ENCODE measurements around the gene PIK3IP1. TPM values are rescaled to one million over a fixed set of nuclear protein-coding genes. Genes with fewer than 3 reads are reported as not detected.

The PIK3IP1 gene, protein sequence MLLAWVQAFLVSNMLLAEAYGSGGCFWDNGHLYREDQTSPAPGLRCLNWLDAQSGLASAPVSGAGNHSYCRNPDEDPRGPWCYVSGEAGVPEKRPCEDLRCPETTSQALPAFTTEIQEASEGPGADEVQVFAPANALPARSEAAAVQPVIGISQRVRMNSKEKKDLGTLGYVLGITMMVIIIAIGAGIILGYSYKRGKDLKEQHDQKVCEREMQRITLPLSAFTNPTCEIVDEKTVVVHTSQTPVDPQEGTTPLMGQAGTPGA
- total RNA-seq, result 10 to 100 TPM in 1 of 4 donors, 1 to 10 TPM in 3; 3.4 to 11.6 (median 6.3) TPM
- polyA plus RNA-seq, result 10 to 100 TPM in 1 of 3 donors, 1 to 10 TPM in 2; 2.0 to 10.8 (median 8.4) TPM
- long read RNA-seq, donor 1, transcript PIK3IP1-201 (6 exons, 2,467 nt), result major isoform, 14 of 22 reads
- long read RNA-seq, donor 1, partial matches to known transcripts, result 2 of 22 reads
- long read RNA-seq, donor 1, other reads (novel, unspliced or antisense), result 2 of 22 reads
- long read RNA-seq, donor 2, transcript PIK3IP1-201 (6 exons, 2,467 nt), result major isoform, 8 of 12 reads
- long read RNA-seq, donor 2, partial matches to known transcripts, result 3 of 12 reads
- long read RNA-seq, donor 2, other reads (novel, unspliced or antisense), result 0 of 12 reads

DNA sequence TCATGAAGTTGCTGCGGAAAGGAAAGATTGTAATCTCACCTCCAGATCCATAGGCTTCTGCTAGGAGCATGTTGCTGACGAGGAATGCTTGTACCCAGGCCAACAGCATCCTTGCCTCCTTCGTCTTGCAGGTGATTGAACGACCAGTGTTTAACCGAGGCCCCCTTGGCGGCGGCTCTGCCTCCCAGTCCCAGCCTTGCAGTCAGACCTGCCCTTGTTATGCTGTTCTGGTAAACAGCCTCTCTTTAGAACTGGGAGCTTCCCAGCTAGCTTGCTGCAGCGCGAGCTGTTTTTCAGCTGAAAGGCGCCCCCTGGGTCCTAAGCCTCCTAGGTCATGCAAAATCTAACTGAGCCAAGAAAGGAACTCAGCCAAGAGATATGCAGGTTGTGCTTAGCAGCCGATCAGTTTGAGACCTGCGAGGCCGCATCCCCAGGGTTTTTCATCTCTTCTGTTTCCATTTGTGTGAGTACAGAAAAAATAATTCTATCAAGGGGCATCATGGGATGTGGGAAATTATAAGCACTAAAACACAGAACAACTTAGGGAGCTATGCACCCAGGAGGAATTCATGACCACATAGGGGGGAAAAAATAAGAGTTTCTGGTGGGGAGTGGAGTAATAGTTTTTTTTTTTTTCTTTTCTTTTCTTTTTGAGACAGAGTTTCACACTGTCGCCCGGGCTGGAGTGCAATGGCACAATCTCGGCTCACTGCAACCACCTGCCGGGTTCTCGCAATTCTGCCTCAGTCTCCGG is at the start of gene PIK3IP1:
PIK3IP1 (minus strand) TSS at position 253 of the 754 bp plus-strand sequence; CDS start at position 109, 144 bp downstream.
- intact Hi-C loops (cut with DNase I), result loop anchor here in 1 of 2 donors (5.0 kb wide), 1 partner anchor 50 kb away; no protein-coding TSS in a partner anchor
- Histone ChIP-seq H3K36me3 (ENCODE audit: insufficient read depth in 1 of 2, low read depth in 1 of 2) (peaks cover 0 to 24% of the 10 kb centered on the region in 2 donors), H3K27me3 (ENCODE audit: insufficient read depth in 3 of 3, low read length in 2 of 3) (no peaks in the 10 kb centered on the region), H3K27ac (peak within 1 kb of the TSS; percentile 98), H3K9me3 (no peaks in the 10 kb centered on the region), H3K4me3 (peak within 1 kb of the TSS; percentile 87), H3K4me1 (peaks cover 56% of the 10 kb centered on the region)
- ATAC-seq (peak; percentile 50 to 74 (median 65)), DNase-seq (peak; percentile 85 to 93)
- WGBS, 3 donors, result 19 to 28% (median 21%) methylated on average over 19 of the region's 19 CpGs
- TF ChIP-seq, protein P1, sequence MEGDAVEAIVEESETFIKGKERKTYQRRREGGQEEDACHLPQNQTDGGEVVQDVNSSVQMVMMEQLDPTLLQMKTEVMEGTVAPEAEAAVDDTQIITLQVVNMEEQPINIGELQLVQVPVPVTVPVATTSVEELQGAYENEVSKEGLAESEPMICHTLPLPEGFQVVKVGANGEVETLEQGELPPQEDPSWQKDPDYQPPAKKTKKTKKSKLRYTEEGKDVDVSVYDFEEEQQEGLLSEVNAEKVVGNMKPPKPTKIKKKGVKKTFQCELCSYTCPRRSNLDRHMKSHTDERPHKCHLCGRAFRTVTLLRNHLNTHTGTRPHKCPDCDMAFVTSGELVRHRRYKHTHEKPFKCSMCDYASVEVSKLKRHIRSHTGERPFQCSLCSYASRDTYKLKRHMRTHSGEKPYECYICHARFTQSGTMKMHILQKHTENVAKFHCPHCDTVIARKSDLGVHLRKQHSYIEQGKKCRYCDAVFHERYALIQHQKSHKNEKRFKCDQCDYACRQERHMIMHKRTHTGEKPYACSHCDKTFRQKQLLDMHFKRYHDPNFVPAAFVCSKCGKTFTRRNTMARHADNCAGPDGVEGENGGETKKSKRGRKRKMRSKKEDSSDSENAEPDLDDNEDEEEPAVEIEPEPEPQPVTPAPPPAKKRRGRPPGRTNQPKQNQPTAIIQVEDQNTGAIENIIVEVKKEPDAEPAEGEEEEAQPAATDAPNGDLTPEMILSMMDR (IDR thresholded peaks at IDR 0.05), result peak; percentile 52

DNA sequence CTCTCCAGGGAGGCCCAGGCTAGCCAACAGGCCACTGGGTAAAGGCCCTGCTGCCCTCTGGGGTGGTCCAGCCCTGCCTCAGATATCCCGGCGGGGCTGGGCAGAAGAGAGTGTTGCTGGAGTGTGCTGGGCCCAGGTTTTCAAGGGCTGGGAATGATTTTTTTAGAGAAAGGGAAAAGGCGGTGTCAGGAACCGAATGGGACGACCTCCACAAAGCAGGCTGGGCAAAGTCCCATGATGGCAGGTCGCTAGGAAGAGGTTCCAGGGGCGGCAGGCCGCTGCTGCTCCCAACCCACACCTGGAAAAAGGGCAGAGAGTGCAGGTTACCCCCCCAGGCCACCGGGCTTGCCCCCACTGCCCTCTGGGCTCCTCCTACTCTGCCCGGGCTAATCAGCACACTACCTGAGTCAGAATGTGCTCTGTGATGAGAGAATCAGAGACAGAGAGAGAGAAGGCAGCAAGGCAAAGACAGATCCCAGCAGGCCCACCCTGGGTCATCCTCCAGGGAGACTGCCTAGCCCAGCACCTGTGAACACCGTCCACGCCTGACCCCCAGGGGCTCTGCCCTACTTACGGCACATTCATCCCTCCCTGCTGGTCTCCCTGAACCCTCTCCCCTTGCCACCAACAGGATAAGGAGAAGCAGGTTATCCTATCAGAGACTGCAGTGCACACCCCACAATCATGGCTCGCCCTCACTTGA is 49.2 kb upstream of the PIK3IP1 start:
- intact Hi-C loops (cut with DNase I), result loop anchor here (5.0 to 10.0 kb wide), 2 partner anchors 49 to 143 kb away; partner anchors contain the start of genes EIF4ENIF1 (in 1 of the 2) and PIK3IP1 (in 1 of the 2)
- H3K27ac ChIP-seq, result no peak overlapping the region

DNA sequence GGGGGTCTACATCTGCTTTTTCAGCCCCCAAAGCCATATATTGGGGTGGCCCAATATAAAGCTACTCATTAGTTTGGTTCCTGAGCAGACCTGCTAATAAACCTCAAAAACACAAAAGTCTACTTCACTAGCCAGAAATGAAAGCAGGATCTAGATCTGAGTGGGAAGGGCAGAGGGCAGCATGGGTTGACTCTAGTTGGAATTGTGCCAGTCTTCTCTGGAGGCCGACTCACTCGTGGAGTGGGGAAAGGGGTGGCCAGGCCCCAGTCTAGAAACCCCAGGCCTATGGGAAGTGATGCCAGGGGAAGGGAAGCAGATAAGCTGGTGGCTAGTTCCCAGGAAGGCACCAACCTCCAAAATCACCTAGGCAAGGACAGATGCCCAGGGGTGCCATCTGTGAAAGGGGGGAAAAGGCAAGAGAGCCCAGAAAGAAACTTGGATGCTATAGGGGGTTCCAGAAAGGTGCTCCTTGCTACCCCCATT is 48.5 kb upstream of the PIK3IP1 start:
- ATAC-seq (no peak), DNase-seq (no peak)
- no peaks in the 10 kb centered on the region for H3K9me3 ChIP-seq
- peaks cover 28% of the 10 kb centered on the region for H3K4me1 ChIP-seq
- intact Hi-C loops (cut with DNase I), result loop anchor here (5.0 to 10.0 kb wide), 2 partner anchors 49 to 144 kb away; partner anchors contain the start of genes EIF4ENIF1 (in 1 of the 2) and PIK3IP1 (in 1 of the 2)
- no peak overlapping the region for H3K4me3 ChIP-seq
- TF ChIP-seq, protein P1 (IDR thresholded peaks at IDR 0.05), result no peak
- no peak overlapping the region for H3K27ac ChIP-seq
- no peaks in the 10 kb centered on the region for H3K27me3 ChIP-seq (ENCODE audit: insufficient read depth in 3 of 3, low read length in 2 of 3)
- 9 to 18% (median 12%) methylated on average over 2 of the region's 2 CpGs for WGBS, 3 donors
- peaks cover 0 to 60% of the 10 kb centered on the region in 2 donors for H3K36me3 ChIP-seq (ENCODE audit: insufficient read depth in 1 of 2, low read depth in 1 of 2)

More for the DNA sequence above, 49.2 kb upstream of the PIK3IP1 start:
- 80 to 82% (median 81%) methylated on average over 10 to 14 of the region's 14 CpGs for WGBS, 3 donors
- no peak overlapping the region for H3K4me3 ChIP-seq
- ATAC-seq (no peak), DNase-seq (no peak)
- peaks cover 24% of the 10 kb centered on the region for H3K4me1 ChIP-seq
- H3K27me3 ChIP-seq (ENCODE audit: insufficient read depth in 3 of 3, low read length in 2 of 3), result no peaks in the 10 kb centered on the region
- no peaks in the 10 kb centered on the region for H3K9me3 ChIP-seq
- peaks cover 0 to 60% of the 10 kb centered on the region in 2 donors for H3K36me3 ChIP-seq (ENCODE audit: insufficient read depth in 1 of 2, low read depth in 1 of 2)
- TF ChIP-seq, protein P1 (IDR thresholded peaks at IDR 0.05), result no peak

DNA sequence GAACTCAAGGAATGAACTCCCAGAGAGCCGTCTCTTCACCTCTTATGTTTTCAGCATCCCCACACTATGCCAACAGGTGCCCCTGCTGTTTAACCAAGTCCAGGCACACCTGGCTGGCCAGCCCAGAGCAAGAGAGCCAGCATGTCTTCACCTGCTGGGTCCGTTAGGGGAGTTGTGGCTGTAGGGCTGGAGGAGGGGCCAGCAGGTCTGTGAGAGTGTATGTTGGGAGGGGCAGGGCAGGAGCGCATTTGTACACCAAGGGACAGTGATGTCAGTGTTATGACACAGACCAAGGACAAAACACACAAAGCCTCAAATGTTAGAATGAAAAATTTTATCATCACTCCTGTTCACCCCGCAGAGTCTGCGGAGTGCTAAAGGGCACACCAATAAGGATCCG is 48.1 kb upstream of the PIK3IP1 start:
- TF ChIP-seq, protein P1 (IDR thresholded peaks at IDR 0.05), result no peak
- Histone ChIP-seq H3K4me1 (peaks cover 30% of the 10 kb centered on the region), H3K9me3 (no peaks in the 10 kb centered on the region), H3K4me3 (no peak overlapping the region), H3K36me3 (ENCODE audit: insufficient read depth in 1 of 2, low read depth in 1 of 2) (peaks cover 0 to 63% of the 10 kb centered on the region in 2 donors), H3K27ac (no peak overlapping the region), H3K27me3 (ENCODE audit: insufficient read depth in 3 of 3, low read length in 2 of 3) (no peaks in the 10 kb centered on the region)
- no peak for DNase-seq
- no peak for ATAC-seq
- intact Hi-C loops (cut with DNase I), result loop anchor here (5.0 to 10.0 kb wide), 2 partner anchors 48 to 144 kb away; partner anchors contain the start of genes EIF4ENIF1 (in 1 of the 2) and PIK3IP1 (in 1 of the 2)
- 82 to 93% (median 89%) methylated on average over 6 of the region's 6 CpGs for WGBS, 3 donors

Data from psoas muscle (tissue), 8 donors.